Measurements from ENCODE around the gene PAQR8. TPM values are rescaled to one million over a fixed set of nuclear protein-coding genes. Genes with fewer than 3 reads are reported as not detected.

The PAQR8 gene
- total RNA-seq, 2 donors from 2014 or later: 65.8 to 87.8 TPM

- no peaks in the 10 kb centered on the region for H3K36me3 ChIP-seq
- H3K9me3 ChIP-seq: no peaks in the 10 kb centered on the region
- no peak for DNase-seq
- no peak overlapping the region for H3K4me3 ChIP-seq
- H3K27me3 ChIP-seq: no peaks in the 10 kb centered on the region
- H3K4me1 ChIP-seq: peaks cover 7% of the 10 kb centered on the region
- intact Hi-C loops (cut with DNase I): no loop called here
- peak overlapping the region in 1 of 2 donors; percentile 69 for H3K9ac ChIP-seq (ENCODE audit: low read depth in 2 of 2, low read length in 2 of 2)
- no peak for TF ChIP-seq CTCF (IDR thresholded peaks at IDR 0.05)
- H3K27ac ChIP-seq: peak overlapping the region; percentile 76
Measured at GRCh38 chr6:52389264-52389625, 27.3 kb downstream of the PAQR8 start.

GRCh38 chr6:52389626-52390360, 27.8 kb downstream of the PAQR8 start:
- peak overlapping the region; percentile 76 for H3K27ac ChIP-seq
- peak; percentile 86 for DNase-seq
- H3K9ac ChIP-seq (ENCODE audit: low read depth in 2 of 2, low read length in 2 of 2): peak overlapping the region in 1 of 2 donors; percentile 69
- no peaks in the 10 kb centered on the region for H3K36me3 ChIP-seq
- H3K9me3 ChIP-seq: no peaks in the 10 kb centered on the region
- H3K4me3 ChIP-seq: no peak overlapping the region
- TF ChIP-seq CTCF (IDR thresholded peaks at IDR 0.05): no peak
- intact Hi-C loops (cut with DNase I): no loop called here
- peaks cover 7% of the 10 kb centered on the region for H3K4me1 ChIP-seq
- H3K27me3 ChIP-seq: no peaks in the 10 kb centered on the region

- Histone ChIP-seq H3K27me3 (no peaks in the 10 kb centered on the region), H3K36me3 (no peaks in the 10 kb centered on the region), H3K9ac (ENCODE audit: low read depth in 2 of 2, low read length in 2 of 2) (peak overlapping the region in 1 of 2 donors; percentile 69), H3K4me3 (no peak overlapping the region), H3K9me3 (no peaks in the 10 kb centered on the region), H3K27ac (peak overlapping the region; percentile 76), H3K4me1 (peaks cover 7% of the 10 kb centered on the region)
- intact Hi-C loops (cut with DNase I): no loop called here
- TF ChIP-seq CTCF (IDR thresholded peaks at IDR 0.05): no peak
- DNase-seq: peak; percentile 40
Measured at GRCh38 chr6:52390361-52390727, 28.4 kb downstream of the PAQR8 start.

GRCh38 chr6:52391599-52391998, 29.6 kb downstream of the PAQR8 start:
- intact Hi-C loops (cut with DNase I): no loop called here
- H3K4me3 ChIP-seq: no peak overlapping the region
- no peak for DNase-seq
- H3K27ac ChIP-seq: no peak overlapping the region
- no peaks in the 10 kb centered on the region for H3K27me3 ChIP-seq
- H3K9me3 ChIP-seq: no peaks in the 10 kb centered on the region
- no peak overlapping the region for H3K9ac ChIP-seq (ENCODE audit: low read depth in 2 of 2, low read length in 2 of 2)
- H3K36me3 ChIP-seq: no peaks in the 10 kb centered on the region
- no peak for TF ChIP-seq CTCF (IDR thresholded peaks at IDR 0.05)
- peaks cover 7% of the 10 kb centered on the region for H3K4me1 ChIP-seq

GRCh38 chr6:52392944-52393343, 31.0 kb downstream of the PAQR8 start:
- H3K27ac ChIP-seq: no peak overlapping the region
- intact Hi-C loops (cut with DNase I): no loop called here
- H3K9me3 ChIP-seq: no peaks in the 10 kb centered on the region
- DNase-seq: no peak
- no peaks in the 10 kb centered on the region for H3K36me3 ChIP-seq
- no peak overlapping the region for H3K9ac ChIP-seq (ENCODE audit: low read depth in 2 of 2, low read length in 2 of 2)
- no peak overlapping the region for H3K4me3 ChIP-seq
- no peaks in the 10 kb centered on the region for H3K27me3 ChIP-seq
- no peak for TF ChIP-seq CTCF (IDR thresholded peaks at IDR 0.05)
- H3K4me1 ChIP-seq: peaks cover 7% of the 10 kb centered on the region
